ENCODE data around the gene MPP3.

The MPP3 gene

DNA sequence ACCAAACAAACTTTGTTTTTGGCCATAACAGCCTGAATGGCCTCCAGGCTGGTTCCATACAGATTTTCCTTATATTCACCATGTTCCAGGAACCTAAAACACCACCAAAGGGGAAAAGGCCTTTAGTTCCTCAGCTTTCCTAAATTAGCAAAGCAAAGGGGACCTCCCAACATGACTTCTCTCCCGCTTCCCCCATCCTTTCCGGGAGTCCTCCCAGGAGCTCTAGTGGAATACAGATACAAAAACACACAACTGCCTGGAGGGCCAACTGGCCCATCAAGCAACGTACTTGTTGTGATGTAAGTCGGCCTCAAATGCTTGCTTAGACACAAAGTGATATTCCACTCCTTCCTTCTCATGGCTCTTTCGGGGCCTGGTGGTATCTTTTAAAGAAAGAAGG is 22.1 kb downstream of the MPP3 start:
- no peak overlapping the region for H3K4me3 ChIP-seq (ENCODE audit: low read depth, low read length)
- TF ChIP-seq, protein P1, sequence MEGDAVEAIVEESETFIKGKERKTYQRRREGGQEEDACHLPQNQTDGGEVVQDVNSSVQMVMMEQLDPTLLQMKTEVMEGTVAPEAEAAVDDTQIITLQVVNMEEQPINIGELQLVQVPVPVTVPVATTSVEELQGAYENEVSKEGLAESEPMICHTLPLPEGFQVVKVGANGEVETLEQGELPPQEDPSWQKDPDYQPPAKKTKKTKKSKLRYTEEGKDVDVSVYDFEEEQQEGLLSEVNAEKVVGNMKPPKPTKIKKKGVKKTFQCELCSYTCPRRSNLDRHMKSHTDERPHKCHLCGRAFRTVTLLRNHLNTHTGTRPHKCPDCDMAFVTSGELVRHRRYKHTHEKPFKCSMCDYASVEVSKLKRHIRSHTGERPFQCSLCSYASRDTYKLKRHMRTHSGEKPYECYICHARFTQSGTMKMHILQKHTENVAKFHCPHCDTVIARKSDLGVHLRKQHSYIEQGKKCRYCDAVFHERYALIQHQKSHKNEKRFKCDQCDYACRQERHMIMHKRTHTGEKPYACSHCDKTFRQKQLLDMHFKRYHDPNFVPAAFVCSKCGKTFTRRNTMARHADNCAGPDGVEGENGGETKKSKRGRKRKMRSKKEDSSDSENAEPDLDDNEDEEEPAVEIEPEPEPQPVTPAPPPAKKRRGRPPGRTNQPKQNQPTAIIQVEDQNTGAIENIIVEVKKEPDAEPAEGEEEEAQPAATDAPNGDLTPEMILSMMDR (IDR thresholded peaks at IDR 0.05; ENCODE audit: insufficient read depth, low read depth, low read length, missing control alignments): no peak
- no peak for DNase-seq (ENCODE audit: low read depth)

DNA sequence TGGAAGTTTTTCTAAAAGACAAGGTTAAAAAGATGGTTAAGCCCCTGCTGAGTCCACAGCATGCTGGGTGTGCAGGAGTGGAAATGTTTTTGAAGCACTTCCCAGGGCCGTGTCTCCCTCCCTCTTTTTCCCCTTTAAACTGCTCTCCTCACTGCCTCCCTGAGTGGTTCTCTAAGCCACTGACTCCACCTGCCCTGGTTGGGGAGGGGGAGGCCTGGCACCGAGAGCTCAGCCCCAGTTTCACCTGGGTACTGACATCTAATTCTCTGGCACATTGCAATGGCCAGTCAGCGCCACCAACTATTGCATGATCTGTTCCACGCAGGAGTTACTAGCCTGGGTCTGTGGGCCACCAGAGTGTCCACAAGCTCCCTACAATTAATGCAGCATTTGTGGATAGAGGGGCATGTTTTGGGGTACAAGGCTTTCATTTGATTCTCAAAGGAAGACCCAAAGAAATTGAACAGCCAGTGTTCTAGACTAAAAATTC is 22.7 kb downstream of the MPP3 start:
- no peak for DNase-seq (ENCODE audit: low read depth)
- TF ChIP-seq, protein P1 (IDR thresholded peaks at IDR 0.05; ENCODE audit: insufficient read depth, low read depth, low read length, missing control alignments): no peak
- H3K4me3 ChIP-seq (ENCODE audit: low read depth, low read length): no peak overlapping the region

DNA sequence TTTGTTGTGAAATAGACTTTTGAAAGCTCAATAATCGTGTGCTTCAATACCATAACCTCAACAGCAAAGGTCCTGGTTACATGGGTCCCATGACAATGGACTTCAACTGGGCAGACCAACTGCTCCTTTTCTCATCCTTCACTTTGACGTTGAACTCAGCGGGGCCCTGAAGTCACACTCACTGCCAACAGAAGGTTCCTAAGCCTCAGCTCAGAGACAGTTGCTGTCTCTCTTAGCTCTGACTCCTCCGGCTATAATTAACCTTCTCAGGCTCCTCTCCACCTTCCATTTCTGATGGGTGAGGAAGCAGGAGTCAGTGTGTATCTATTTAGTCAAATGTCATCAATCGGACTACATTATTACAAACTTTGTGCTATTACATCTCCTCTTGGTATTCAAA is 23.8 kb downstream of the MPP3 start:
- TF ChIP-seq, protein P1 (IDR thresholded peaks at IDR 0.05; ENCODE audit: insufficient read depth, low read depth, low read length, missing control alignments): no peak

DNA sequence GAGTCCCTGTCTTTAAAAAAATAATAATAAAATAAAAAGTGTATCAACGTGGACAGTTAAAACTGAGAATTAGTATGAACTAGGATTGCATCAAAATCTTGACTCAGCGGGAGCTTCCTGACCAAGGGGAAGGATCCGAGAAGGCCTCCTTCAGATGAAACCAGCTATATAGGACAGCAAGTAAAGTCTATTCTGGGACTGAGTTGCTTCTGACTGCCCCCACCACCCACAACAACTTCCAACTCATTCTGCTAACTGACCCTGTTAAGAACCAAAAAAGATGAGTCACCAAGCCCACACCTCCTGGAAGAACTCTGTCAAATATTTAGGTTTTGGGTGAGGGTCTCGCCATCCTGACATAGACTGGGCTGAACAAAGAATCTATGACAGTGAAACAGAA is 24.9 kb downstream of the MPP3 start:
- no peak overlapping the region for H3K4me3 ChIP-seq (ENCODE audit: low read depth, low read length)
- no peak for DNase-seq (ENCODE audit: low read depth)
- TF ChIP-seq, protein P1 (IDR thresholded peaks at IDR 0.05; ENCODE audit: insufficient read depth, low read depth, low read length, missing control alignments): no peak

More for the DNA sequence above, 23.8 kb downstream of the MPP3 start:
- no peak overlapping the region for H3K4me3 ChIP-seq (ENCODE audit: low read depth, low read length)
- no peak for DNase-seq (ENCODE audit: low read depth)

DNA sequence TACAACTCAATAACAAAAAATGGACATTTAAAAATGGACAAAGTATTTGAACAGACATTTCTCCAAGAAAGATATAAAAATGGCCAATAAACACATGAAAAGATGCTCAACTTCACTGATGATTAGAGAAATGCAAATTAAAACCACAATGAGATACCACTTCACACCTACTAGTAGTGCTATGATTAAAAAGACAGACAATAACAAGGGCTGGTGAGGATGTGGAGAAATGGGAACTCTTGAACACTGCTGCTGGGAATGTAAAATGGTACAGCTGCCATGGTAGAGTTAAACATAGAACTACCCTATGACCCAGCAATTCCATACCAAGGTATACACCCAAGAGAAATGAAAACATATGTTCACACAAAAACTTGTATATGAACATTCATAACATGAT is 27.8 kb downstream of the MPP3 start:
- no peak for DNase-seq (ENCODE audit: low read depth)
- TF ChIP-seq, protein P1 (IDR thresholded peaks at IDR 0.05; ENCODE audit: insufficient read depth, low read depth, low read length, missing control alignments): no peak
- no peak overlapping the region for H3K4me3 ChIP-seq (ENCODE audit: low read depth, low read length)

DNA sequence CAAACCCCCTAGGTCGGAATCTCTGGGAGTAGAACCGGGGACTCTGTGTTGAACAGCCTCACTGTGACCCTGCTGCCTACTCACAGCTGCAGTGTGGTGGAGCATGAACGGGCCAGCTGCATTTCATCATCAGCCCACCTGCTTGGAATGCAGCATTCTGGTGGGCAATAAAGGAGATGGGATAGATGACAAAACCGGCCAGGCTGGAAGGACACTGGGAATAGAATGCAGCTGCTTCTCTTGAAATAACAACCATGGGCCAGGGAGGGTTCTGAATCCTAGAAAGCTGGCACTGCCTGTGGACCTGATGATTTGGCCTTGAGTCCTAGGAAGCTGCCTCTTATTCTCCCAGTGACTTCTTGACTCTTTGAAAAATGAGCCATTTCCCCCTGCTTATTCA is 29.2 kb downstream of the MPP3 start:
- DNase-seq (ENCODE audit: low read depth): no peak
- TF ChIP-seq, protein P1 (IDR thresholded peaks at IDR 0.05; ENCODE audit: insufficient read depth, low read depth, low read length, missing control alignments): no peak

DNA sequence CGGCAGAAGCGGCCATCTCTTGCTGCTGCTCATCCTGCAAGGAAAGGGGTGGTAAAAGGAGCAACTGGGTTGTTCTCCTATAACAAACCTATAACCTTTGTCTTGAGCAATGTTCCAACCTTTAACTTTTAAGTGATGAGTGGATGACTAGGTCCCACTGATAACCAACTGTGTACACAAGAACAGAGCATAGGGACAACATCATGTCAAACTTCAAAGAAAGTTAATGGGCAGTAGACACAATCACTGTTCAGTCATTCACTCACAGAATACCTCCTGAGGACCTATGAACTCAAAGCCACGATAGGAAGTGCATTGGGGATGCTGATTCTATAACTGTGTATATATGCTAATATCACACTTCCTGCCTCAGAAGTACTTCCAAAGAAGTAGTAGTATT is 31.1 kb downstream of the MPP3 start:
- no peak overlapping the region for H3K4me3 ChIP-seq (ENCODE audit: low read depth, low read length)
- TF ChIP-seq, protein P1 (IDR thresholded peaks at IDR 0.05; ENCODE audit: insufficient read depth, low read depth, low read length, missing control alignments): no peak
- DNase-seq (ENCODE audit: low read depth): no peak

More for the DNA sequence above, 29.2 kb downstream of the MPP3 start:
- H3K4me3 ChIP-seq (ENCODE audit: low read depth, low read length): no peak overlapping the region

Data from GM12865 (cell line).